Body of pancreas (tissue), 4 donors: Measurements from ENCODE around the gene ARSA.
"Not testable (repeated sequence)": the region's sequence is repeated elsewhere in the genome, so short reads cannot be mapped to it uniquely, and the experiment has no call there.

Experiments used
- CTCF ChIP-seq, 7 experiments: fragments of 450-650 bp in 4 of 7; fragments of 200-600 bp in 3 of 7; sonication (generic) in 3 of 7; IDR thresholded peaks; one replicate each; pipeline ENCODE4 v1.5.1; 2016 to 2019; ENCODE audit warnings: antibody characterized with exemption in 7 of 7
- POLR2A ChIP-seq, 3 donors: fragments of 450-650 bp; IDR thresholded peaks; one replicate each; pipeline ENCODE4 v1.6.1; 2016; ENCODE audit warnings: antibody characterized with exemption in 3 of 3, mild to moderate bottlenecking in 2 of 3

DNA sequence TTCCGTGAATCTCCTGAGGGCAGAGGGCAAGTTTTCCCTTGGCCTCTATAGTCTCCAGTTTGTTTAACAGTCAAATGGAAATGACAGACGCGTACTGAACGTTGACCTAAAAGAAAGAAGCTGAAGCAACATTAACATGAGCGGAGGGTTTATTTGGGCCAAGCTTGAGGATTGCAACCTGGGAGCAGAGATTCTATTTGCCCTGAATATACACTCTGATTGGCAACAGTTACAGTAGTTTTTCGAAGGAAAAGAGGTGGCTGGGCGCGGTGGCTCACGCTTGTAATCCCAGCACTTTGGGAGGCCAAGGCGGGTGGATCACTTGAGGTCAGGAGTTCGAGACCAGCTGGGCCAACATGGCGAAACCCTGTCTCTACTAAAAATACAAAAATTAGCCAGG lies 12.3 kb upstream of the ARSA start:
- not testable (repeated sequence) for TF ChIP-seq POLR2A, CTCF (IDR thresholded peaks at IDR 0.05)
